K562 (cell line): ENCODE results near the gene RAP1GAP2. TPM values are rescaled to one million over a fixed set of nuclear protein-coding genes. Genes with fewer than 3 reads are reported as not detected.

Source experiments
- ATAC-seq: fragments of 200-7000 bp; cut with Tn5 transposase; 3 replicates; pipeline ENCODE4 v1.9.1; 2020; ENCODE audit warnings: moderate library complexity
- BruUV-seq: library from RNA; stranded (reverse); fragments of 400-500 nt; replicated peaks from 2 replicates; lab custom pipeline; 2021; lab: Mats Ljungman, UMichigan
- CTCF ChIA-PET: fragments of 300-600 bp; formaldehyde crosslinking; extraction: SDS; loops from one replicate; lab custom pipeline; 2021; ENCODE audit warnings: low intra/inter-chr PET ratio; lab: Yijun Ruan, JAX
- POLR2A ChIA-PET: fragments of 300-600, 350-650 bp; sonication (Branson Sonifier 250); formaldehyde crosslinking; extraction: SDS; loops from one replicate; lab custom pipeline; 2021; ENCODE audit warnings: antibody characterized with exemption, inconsistent platforms; lab: Yijun Ruan, JAX
- DNase-seq, 4 experiments: peaks; one replicate each; pipeline versions ENCODE4 v3.0.0 to v3.0.0-alpha.2; 2011 to 2018; ENCODE audit warnings: low spot score in 3 of 4, mixed read lengths in 3 of 4; ENCODE audit errors: extremely low read depth in 1 of 4
- FAIRE-seq: peaks from 2 replicates; lab custom pipeline; 2011; peaks lifted over from hg19 to GRCh38; lab: Jason Lieb, UNC
- H2AFZ ChIP-seq: 2 replicates; pipeline ENCODE4 v1.6.0; 2011; ENCODE audit warnings: low read depth, low read length, control low read depth, inconsistent platforms
- H3K27ac ChIP-seq: fragments of 200-600 bp; 3 replicates; pipeline ENCODE4 v1.8.0; 2011; ENCODE audit warnings: low read depth, mild to moderate bottlenecking, control low read depth, inconsistent platforms, low read length, moderate library complexity, mixed read lengths; ENCODE audit errors: extremely low read depth
- H3K27me3 ChIP-seq, 2 experiments: fragments of 300-600 bp in 1 of 2; 2 replicates in 1 of 2; 3 replicates in 1 of 2; pipeline versions ENCODE4 v1.6.0 to v1.8.0; 2011; ENCODE audit warnings: inconsistent platforms in 2 of 2, low read length in 2 of 2, mild to moderate bottlenecking in 1 of 2, mixed read lengths in 1 of 2, moderate library complexity in 1 of 2; ENCODE audit not compliant: control insufficient read depth in 2 of 2, insufficient read depth in 2 of 2
- H3K36me3 ChIP-seq: fragments of 300-600 bp; 3 replicates; pipeline ENCODE4 v1.8.0; 2011; ENCODE audit warnings: mild to moderate bottlenecking, low read length, inconsistent platforms; ENCODE audit not compliant: control insufficient read depth, insufficient read depth
- H3K4me1 ChIP-seq, 2 experiments: fragments of 200-600 bp in 1 of 2; replicated peaks in 1 of 2; 2 replicates in 1 of 2; 3 replicates in 1 of 2; pipeline versions ENCODE4 v1.5.1 to v1.8.0; 2011; ENCODE audit warnings: inconsistent platforms in 2 of 2, low read length in 2 of 2, mild to moderate bottlenecking in 1 of 2, mixed read lengths in 1 of 2, moderate library complexity in 1 of 2; ENCODE audit not compliant: control insufficient read depth in 2 of 2, insufficient read depth in 2 of 2
- H3K4me2 ChIP-seq: 2 replicates; pipeline ENCODE4 v1.6.1; 2011; ENCODE audit warnings: low read length, control low read depth, inconsistent platforms, mixed read lengths; ENCODE audit not compliant: insufficient read depth
- H3K4me3 ChIP-seq: fragments of 200-600 bp; sonication (generic), shearing (Covaris generic); 2 replicates; pipeline ENCODE4 v1.5.1; 2016; ENCODE audit warnings: control low read depth, inconsistent platforms
- H3K79me2 ChIP-seq: fragments of 200-600 bp; 3 replicates; pipeline ENCODE4 v1.8.0; 2011; ENCODE audit warnings: low read length, inconsistent platforms; ENCODE audit not compliant: control insufficient read depth, insufficient read depth
- H3K9ac ChIP-seq, 2 experiments: 2 replicates each; pipeline versions ENCODE4 v1.6.0 to v1.6.1; 2011; ENCODE audit warnings: low read depth in 2 of 2, low read length in 2 of 2, control low read depth in 1 of 2, inconsistent platforms in 1 of 2, mild to moderate bottlenecking in 1 of 2, mixed read lengths in 1 of 2; ENCODE audit not compliant: insufficient read depth in 1 of 2
- H3K9me1 ChIP-seq: one replicate; pipeline ENCODE4 v1.6.0; 2011; ENCODE audit warnings: inconsistent platforms, mild to moderate bottlenecking, low read length, moderate library complexity; ENCODE audit not compliant: control insufficient read depth, insufficient read depth
- H3K9me3 ChIP-seq: replicated peaks from 2 replicates; pipeline ENCODE4 v1.5.1; 2011; ENCODE audit warnings: low read depth, low read length, inconsistent platforms; ENCODE audit not compliant: control insufficient read depth, insufficient read depth
- H4K20me1 ChIP-seq: replicated peaks from 2 replicates; pipeline ENCODE4 v1.6.1; 2011; ENCODE audit warnings: low read length, inconsistent platforms, mixed read lengths; ENCODE audit not compliant: control insufficient read depth, insufficient read depth
- BCOR ChIP-seq: fragments of 450-650 bp; IDR thresholded peaks from 2 replicates; pipeline ENCODE4 v1.6.1; 2016
- FOXP1 ChIP-seq: sonication (generic); formaldehyde crosslinking; IDR thresholded peaks from 2 replicates; pipeline ENCODE4 v1.8.0; 2022; ENCODE audit warnings: mild to moderate bottlenecking, missing genetic modification reagents
- HDAC6 ChIP-seq: IDR thresholded peaks from 2 replicates; pipeline ENCODE4 v1.6.1; 2012; ENCODE audit warnings: low read depth, mild to moderate bottlenecking, control low read depth, inconsistent platforms, low read length, moderate library complexity
- HSF4 ChIP-seq: fragments of 250-450 bp; sonication (Bioruptor Pico); IDR thresholded peaks from 2 replicates; pipeline ENCODE4 v2.1.2; 2022; ENCODE audit warnings: mild to moderate bottlenecking, moderate library complexity, borderline replicate concordance
- MCM3 ChIP-seq: fragments of 450-650 bp; IDR thresholded peaks from 2 replicates; pipeline ENCODE4 v1.6.1; 2016
- SIRT6 ChIP-seq: IDR thresholded peaks from one replicate; pipeline ENCODE4 v1.6.1; 2012; ENCODE audit warnings: low read depth, mild to moderate bottlenecking, control low read depth, inconsistent platforms, low read length, moderate library complexity
- SNIP1 ChIP-seq: fragments of 450-650 bp; IDR thresholded peaks from 2 replicates; pipeline ENCODE4 v1.7.1; 2017; ENCODE audit warnings: low read depth, mild to moderate bottlenecking
- TGIF2 ChIP-seq: sonication (generic); formaldehyde crosslinking; IDR thresholded peaks from 2 replicates; pipeline ENCODE4 v1.8.1; 2022; ENCODE audit warnings: mild to moderate bottlenecking, missing genetic modification reagents, moderate library complexity
- ZNF507 ChIP-seq: conservative IDR thresholded peaks from 2 replicates; pipeline ENCODE4 v1.6.1; 2017; ENCODE audit warnings: missing genetic modification characterization, missing compliant biosample characterization
- ZNF589 ChIP-seq: fragments of 200-800 bp; sonication (Bioruptor generic); IDR thresholded peaks from 2 replicates; pipeline ENCODE4 v1.6.1; 2016; ENCODE audit warnings: low read depth, missing genetic modification characterization, missing compliant biosample characterization
- WGBS: fragments of 100-300 bp; shearing (Covaris generic); methylation state at CpG from one replicate; pipeline ENCODE4 v1.1.6; 2016; ENCODE audit warnings: low coverage, mixed read lengths; ENCODE audit not compliant: insufficient coverage; ENCODE audit errors: missing lambda C conversion rate; 5-methylcytosine and 5-hydroxymethylcytosine counted together
- in situ Hi-C: fragments of 300-500 bp; cut with MboI; formaldehyde crosslinking; loops from 4 replicates; pipeline ENCODE4 v1.15.0; 2018; ENCODE audit warnings: inconsistent platforms, mixed read lengths
- intact Hi-C: fragments of 100-400 bp; cut with micrococcal nuclease; formaldehyde crosslinking; loops from 2 replicates; pipeline ENCODE4 v1.14.2; 2022
- polyA plus RNA-seq, 8 experiments: library from polyadenylated mRNA; depleted of rRNA in 4 of 8; stranded (reverse) in 5 of 8; unstranded in 3 of 8; fragments of >200 nt; fragmentation: Nextera tagmentation in 2 of 8; fragmentation: Illumina TruSeq in 1 of 8; extraction: Ambion mirVana in 2 of 8; extraction: Trizol in 1 of 8; gene quantifications; 2 replicates each; pipeline versions ENCODE4 v1.2.1 to v1.2.3, GENCODE V29; 2011 to 2014; ENCODE audit warnings: inconsistent platforms in 1 of 8, missing spikeins in 1 of 8
- total RNA-seq, 7 experiments: library from RNA; depleted of rRNA in 6 of 7; stranded (reverse); fragments of >200 nt in 6 of 7; fragmentation: Illumina TruSeq in 2 of 7; extraction: Trizol in 2 of 7; gene quantifications; 2 replicates each; pipeline versions ENCODE4 v1.2.1 to v1.2.3, GENCODE V29; 2011 to 2021; ENCODE audit warnings: low replicate concordance in 1 of 7
- TF ChIP-seq, protein P1 (sequence below): fragments of 250-450 bp; sonication (Bioruptor Pico); IDR thresholded peaks from 2 replicates; pipeline ENCODE4 v1.8.0; 2021; ENCODE audit warnings: mild to moderate bottlenecking, moderate library complexity
- TF ChIP-seq, protein P2 (sequence below): fragments of 200-800 bp; sonication (Bioruptor generic); IDR thresholded peaks from 2 replicates; pipeline ENCODE4 v1.6.1; 2017; ENCODE audit warnings: missing genetic modification characterization, missing compliant biosample characterization
- TF ChIP-seq, protein P3 (sequence below): sonication (generic); formaldehyde crosslinking; IDR thresholded peaks from 2 replicates; pipeline ENCODE4 v1.8.1; 2023; ENCODE audit warnings: mild to moderate bottlenecking, missing genetic modification reagents
- TF ChIP-seq, protein P4 (sequence below), 2 experiments: fragments of 450-650 bp in 1 of 2; sonication (generic) in 1 of 2; formaldehyde crosslinking; conservative IDR thresholded peaks; 2 replicates each; pipeline versions ENCODE4 v1.4.0 to v1.8.1; 2020 to 2022; ENCODE audit warnings: mild to moderate bottlenecking in 1 of 2, missing genetic modification reagents in 1 of 2
- TF ChIP-seq, protein P5 (sequence below): fragments of 450-650 bp; formaldehyde crosslinking; IDR thresholded peaks from 2 replicates; pipeline ENCODE4 v1.4.0; 2020; ENCODE audit warnings: mild to moderate bottlenecking, moderate library complexity

The RAP1GAP2 gene
- total and polyA plus RNA-seq, 9 of the 15 experiments (the other 6 are each of a cell fraction or from before 2014, with no cell fraction given), result 0.01 to 1.3 (median 0.42) TPM; not detected in 1

DNA sequence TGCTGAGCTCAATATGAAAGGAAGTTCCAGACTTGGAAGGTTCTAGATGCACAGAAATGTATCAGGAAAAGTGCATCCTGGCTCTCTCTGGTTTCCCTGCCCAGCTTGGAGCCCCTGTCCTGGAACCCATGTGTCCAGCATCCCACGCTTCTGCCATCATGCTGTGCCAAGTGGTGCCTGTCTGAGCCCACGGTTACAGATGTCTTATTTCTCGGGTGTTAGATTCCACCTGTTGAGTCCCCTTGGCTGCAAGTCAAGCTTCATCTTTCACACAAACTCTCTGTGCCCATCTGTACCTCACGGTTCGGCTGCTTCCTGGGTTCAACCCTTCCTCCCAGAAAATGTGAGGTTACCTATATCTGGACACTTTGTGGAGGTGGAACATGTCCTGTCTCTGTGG lies 244.6 kb downstream of the RAP1GAP2 start:
- intact Hi-C loops (loop anchor here (10.0 kb wide), 1 partner anchor 644 kb away; no protein-coding TSS in a partner anchor), in situ Hi-C loops (no loop called here)
- 0% methylated on average over 5 of the region's 5 CpGs for WGBS
- TF ChIP-seq ZNF507 (tag) (no peak), SNIP1 (no peak), MCM3 (no peak), ZNF589 (CRISPR knock-in tag) (no peak), FOXP1 (CRISPR knock-in tag) (no peak), HSF4 (CRISPR knock-in tag) (no peak), HDAC6 (no peak), BCOR (no peak), TGIF2 (no peak), SIRT6 (no peak)
- TF ChIP-seq, protein P1, sequence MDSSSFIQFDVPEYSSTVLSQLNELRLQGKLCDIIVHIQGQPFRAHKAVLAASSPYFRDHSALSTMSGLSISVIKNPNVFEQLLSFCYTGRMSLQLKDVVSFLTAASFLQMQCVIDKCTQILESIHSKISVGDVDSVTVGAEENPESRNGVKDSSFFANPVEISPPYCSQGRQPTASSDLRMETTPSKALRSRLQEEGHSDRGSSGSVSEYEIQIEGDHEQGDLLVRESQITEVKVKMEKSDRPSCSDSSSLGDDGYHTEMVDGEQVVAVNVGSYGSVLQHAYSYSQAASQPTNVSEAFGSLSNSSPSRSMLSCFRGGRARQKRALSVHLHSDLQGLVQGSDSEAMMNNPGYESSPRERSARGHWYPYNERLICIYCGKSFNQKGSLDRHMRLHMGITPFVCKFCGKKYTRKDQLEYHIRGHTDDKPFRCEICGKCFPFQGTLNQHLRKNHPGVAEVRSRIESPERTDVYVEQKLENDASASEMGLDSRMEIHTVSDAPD, result no peak
- TF ChIP-seq, protein P2, sequence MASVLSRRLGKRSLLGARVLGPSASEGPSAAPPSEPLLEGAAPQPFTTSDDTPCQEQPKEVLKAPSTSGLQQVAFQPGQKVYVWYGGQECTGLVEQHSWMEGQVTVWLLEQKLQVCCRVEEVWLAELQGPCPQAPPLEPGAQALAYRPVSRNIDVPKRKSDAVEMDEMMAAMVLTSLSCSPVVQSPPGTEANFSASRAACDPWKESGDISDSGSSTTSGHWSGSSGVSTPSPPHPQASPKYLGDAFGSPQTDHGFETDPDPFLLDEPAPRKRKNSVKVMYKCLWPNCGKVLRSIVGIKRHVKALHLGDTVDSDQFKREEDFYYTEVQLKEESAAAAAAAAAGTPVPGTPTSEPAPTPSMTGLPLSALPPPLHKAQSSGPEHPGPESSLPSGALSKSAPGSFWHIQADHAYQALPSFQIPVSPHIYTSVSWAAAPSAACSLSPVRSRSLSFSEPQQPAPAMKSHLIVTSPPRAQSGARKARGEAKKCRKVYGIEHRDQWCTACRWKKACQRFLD (CRISPR knock-in tag), result no peak
- TF ChIP-seq, protein P3, sequence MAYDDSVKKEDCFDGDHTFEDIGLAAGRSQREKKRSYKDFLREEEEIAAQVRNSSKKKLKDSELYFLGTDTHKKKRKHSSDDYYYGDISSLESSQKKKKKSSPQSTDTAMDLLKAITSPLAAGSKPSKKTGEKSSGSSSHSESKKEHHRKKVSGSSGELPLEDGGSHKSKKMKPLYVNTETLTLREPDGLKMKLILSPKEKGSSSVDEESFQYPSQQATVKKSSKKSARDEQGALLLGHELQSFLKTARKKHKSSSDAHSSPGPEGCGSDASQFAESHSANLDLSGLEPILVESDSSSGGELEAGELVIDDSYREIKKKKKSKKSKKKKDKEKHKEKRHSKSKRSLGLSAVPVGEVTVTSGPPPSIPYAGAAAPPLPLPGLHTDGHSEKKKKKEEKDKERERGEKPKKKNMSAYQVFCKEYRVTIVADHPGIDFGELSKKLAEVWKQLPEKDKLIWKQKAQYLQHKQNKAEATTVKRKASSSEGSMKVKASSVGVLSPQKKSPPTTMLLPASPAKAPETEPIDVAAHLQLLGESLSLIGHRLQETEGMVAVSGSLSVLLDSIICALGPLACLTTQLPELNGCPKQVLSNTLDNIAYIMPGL (CRISPR knock-in tag), result no peak
- TF ChIP-seq, protein P4, sequence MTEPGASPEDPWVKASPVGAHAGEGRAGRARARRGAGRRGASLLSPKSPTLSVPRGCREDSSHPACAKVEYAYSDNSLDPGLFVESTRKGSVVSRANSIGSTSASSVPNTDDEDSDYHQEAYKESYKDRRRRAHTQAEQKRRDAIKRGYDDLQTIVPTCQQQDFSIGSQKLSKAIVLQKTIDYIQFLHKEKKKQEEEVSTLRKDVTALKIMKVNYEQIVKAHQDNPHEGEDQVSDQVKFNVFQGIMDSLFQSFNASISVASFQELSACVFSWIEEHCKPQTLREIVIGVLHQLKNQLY (CRISPR knock-in tag; conservative IDR thresholded peaks at IDR 0.05), result no peak
- TF ChIP-seq, protein P5, sequence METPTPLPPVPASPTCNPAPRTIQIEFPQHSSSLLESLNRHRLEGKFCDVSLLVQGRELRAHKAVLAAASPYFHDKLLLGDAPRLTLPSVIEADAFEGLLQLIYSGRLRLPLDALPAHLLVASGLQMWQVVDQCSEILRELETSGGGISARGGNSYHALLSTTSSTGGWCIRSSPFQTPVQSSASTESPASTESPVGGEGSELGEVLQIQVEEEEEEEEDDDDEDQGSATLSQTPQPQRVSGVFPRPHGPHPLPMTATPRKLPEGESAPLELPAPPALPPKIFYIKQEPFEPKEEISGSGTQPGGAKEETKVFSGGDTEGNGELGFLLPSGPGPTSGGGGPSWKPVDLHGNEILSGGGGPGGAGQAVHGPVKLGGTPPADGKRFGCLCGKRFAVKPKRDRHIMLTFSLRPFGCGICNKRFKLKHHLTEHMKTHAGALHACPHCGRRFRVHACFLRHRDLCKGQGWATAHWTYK, result no peak

More for the DNA sequence above, 244.6 kb downstream of the RAP1GAP2 start:
- DNase-seq (no peak), FAIRE-seq (no peak), ATAC-seq (no peak)
- no peak overlapping the region for H3K4me3 ChIP-seq
- H3K36me3 ChIP-seq, result no peaks in the 10 kb centered on the region
- ChIA-PET POLR2A (no interaction called here), CTCF (no interaction called here)
- no peaks in the 10 kb centered on the region; a peak in 2 of 5 replicates for H3K27me3 ChIP-seq
- no peak overlapping the region for H3K27ac ChIP-seq
- no peaks in the 10 kb centered on the region for H4K20me1 ChIP-seq
- H2AFZ ChIP-seq, result no peak overlapping the region
- no peaks in the 10 kb centered on the region for H3K9me3 ChIP-seq
- no peaks in the 10 kb centered on the region for H3K9me1 ChIP-seq
- H3K79me2 ChIP-seq, result no peaks in the 10 kb centered on the region
- H3K4me1 ChIP-seq, result no peaks in the 10 kb centered on the region
- no peak overlapping the region for H3K4me2 ChIP-seq
- H3K9ac ChIP-seq, result no peak overlapping the region
- no TSS peak for BruUV-seq
